Panc1 (cell line): ENCODE results near the gene IL20RB.

Experiments used
- CTCF ChIP-seq: fragments of 450-650 bp; IDR thresholded peaks from 2 replicates; pipeline ENCODE4 v1.5.1; 2017; ENCODE audit warnings: mild to moderate bottlenecking
- REST ChIP-seq, 2 experiments: IDR thresholded peaks; 2 replicates each; pipeline ENCODE4 v1.6.1; 2011 to 2012; ENCODE audit warnings: low read depth in 2 of 2, control low read depth in 1 of 2, low read length in 1 of 2, mild to moderate bottlenecking in 1 of 2, moderate library complexity in 1 of 2; ENCODE audit not compliant: insufficient read depth in 1 of 2
- SIN3A ChIP-seq: IDR thresholded peaks from 2 replicates; pipeline ENCODE4 v1.6.1; 2012; ENCODE audit warnings: low read depth, mild to moderate bottlenecking, low read length, moderate library complexity, borderline replicate concordance; ENCODE audit not compliant: insufficient read depth

- no peak for TF ChIP-seq SIN3A
- TF ChIP-seq CTCF, result no peak
- no peak for TF ChIP-seq REST (IDR thresholded peaks at IDR 0.05; ENCODE audit: insufficient read depth in 1 of 2, low read depth in 2 of 2, low read length in 1 of 2)
Observed at GRCh38 chr3:136989781-136990524, 32.2 kb downstream of the IL20RB start.
